Lung (tissue), 12 donors: Measurements from ENCODE around the gene KCNH4. TPM values are rescaled to one million over a fixed set of nuclear protein-coding genes. Genes with fewer than 3 reads are reported as not detected.

Source experiments
- ATAC-seq: fragments of 200-7000 bp; cut with Tn5 transposase; one replicate; pipeline ENCODE4 v1.9.1; 2020; ENCODE audit warnings: moderate number of reproducible peaks; ENCODE audit not compliant: insufficient read depth, low FRiP score
- DNase-seq, 3 donors: peaks; one replicate each; pipeline ENCODE4 v3.0.0-alpha.2; 2013 to 2017
- H3K27ac ChIP-seq, 2 donors: one replicate each; pipeline ENCODE4 v1.5.1; 2013; ENCODE audit warnings: mild to moderate bottlenecking in 2 of 2, moderate library complexity in 2 of 2, control low read depth in 1 of 2, inconsistent platforms in 1 of 2, low read depth in 1 of 2, low read length in 1 of 2
- H3K27me3 ChIP-seq, 3 donors: one replicate each; pipeline ENCODE4 v1.5.1; 2013; ENCODE audit warnings: low read length in 2 of 3; ENCODE audit not compliant: control insufficient read depth in 3 of 3, insufficient read depth in 3 of 3
- H3K36me3 ChIP-seq, 4 donors: one replicate each; pipeline ENCODE4 v1.5.1; 2013; ENCODE audit warnings: low read length in 4 of 4, mild to moderate bottlenecking in 1 of 4, moderate library complexity in 1 of 4; ENCODE audit not compliant: control insufficient read depth in 4 of 4, insufficient read depth in 4 of 4
- H3K4me1 ChIP-seq, 5 donors: one replicate each; pipeline ENCODE4 v1.5.1; 2013; ENCODE audit warnings: low read length in 5 of 5, mild to moderate bottlenecking in 2 of 5, moderate library complexity in 1 of 5; ENCODE audit not compliant: control insufficient read depth in 5 of 5, insufficient read depth in 5 of 5
- H3K4me3 ChIP-seq: one replicate; pipeline ENCODE4 v1.5.1; 2013; ENCODE audit warnings: mild to moderate bottlenecking, control low read depth, moderate library complexity
- H3K9ac ChIP-seq, 2 donors: one replicate each; pipeline ENCODE4 v1.5.1; 2013; ENCODE audit warnings: low read length in 2 of 2, control low read depth in 1 of 2; ENCODE audit not compliant: insufficient read depth in 1 of 2
- H3K9me3 ChIP-seq, 4 donors: one replicate each; pipeline ENCODE4 v1.5.1; 2013; ENCODE audit warnings: low read length in 3 of 4, mild to moderate bottlenecking in 1 of 4, moderate library complexity in 1 of 4; ENCODE audit not compliant: control insufficient read depth in 4 of 4, insufficient read depth in 3 of 4
- WGBS, 2 donors: extraction: QIAGEN DNeasy Blood & Tissue Kit; methylation state at CpG; one replicate each; pipeline ENCODE4 v1.1.7; 2013; 5-methylcytosine and 5-hydroxymethylcytosine counted together
- polyA plus RNA-seq, 2 donors: library from polyadenylated mRNA; stranded (reverse); fragments of 200-250 nt; gene quantifications; one replicate each; pipeline ENCODE4 v1.2.1, GENCODE V29; 2013
- total RNA-seq, 2 donors: library from RNA; depleted of rRNA in 1 of 2; stranded (reverse); fragments of >200 nt in 1 of 2; gene quantifications; one replicate each; pipeline ENCODE4 v1.2.1, GENCODE V29; 2014 to 2021
- TF ChIP-seq, protein P1 (sequence below): IDR thresholded peaks from 2 replicates; pipeline ENCODE4 v1.5.1; 2012; ENCODE audit warnings: mild to moderate bottlenecking; ENCODE audit errors: control extremely low read depth, extremely low read depth
- donor health status: control.
- donor health status: control.
- donor health status: Bipolar disorder and iron deficiency.
- donor health status: healthy.
- donor health status: DM: yes; HTN: yes; CAD: no.

Gene KCNH4
- total and polyA plus RNA-seq, 4 donors, result 0.04 to 0.57 (median 0.21) TPM

DNA sequence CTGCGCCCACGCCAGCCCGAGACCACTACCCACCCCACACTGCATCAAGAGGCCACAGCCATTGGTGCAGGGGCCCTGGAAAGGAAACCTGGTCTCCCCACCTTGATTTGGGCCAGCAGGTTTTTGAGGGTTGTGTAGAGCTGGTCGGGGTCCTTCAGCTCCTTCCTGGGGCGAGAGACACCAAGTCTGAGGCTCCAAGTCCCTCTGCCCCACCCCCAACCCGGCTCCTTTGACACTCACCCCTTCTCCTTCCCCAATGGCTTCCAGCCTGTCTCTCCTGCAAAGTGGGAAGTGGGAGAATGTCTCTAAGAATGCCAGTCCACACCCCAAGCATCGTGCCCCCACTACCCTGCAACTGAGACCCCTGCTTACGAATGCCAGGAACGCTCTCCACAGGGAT is 66.8 kb downstream of the KCNH4 start:
- Histone ChIP-seq H3K4me3 (no peak overlapping the region), H3K36me3 (peaks cover 0 to 22% (median 14%) of the 10 kb centered on the region in 4 donors), H3K27ac (no peak overlapping the region), H3K9ac (no peak overlapping the region), H3K4me1 (peaks cover 0 to 17% (median 6%) of the 10 kb centered on the region in 5 donors), H3K9me3 (no peaks in the 10 kb centered on the region), H3K27me3 (no peaks in the 10 kb centered on the region)
- no peak for DNase-seq
- WGBS, 2 donors, result 93 to 97% methylated on average over 9 of the region's 9 CpGs
- TF ChIP-seq, protein P1, sequence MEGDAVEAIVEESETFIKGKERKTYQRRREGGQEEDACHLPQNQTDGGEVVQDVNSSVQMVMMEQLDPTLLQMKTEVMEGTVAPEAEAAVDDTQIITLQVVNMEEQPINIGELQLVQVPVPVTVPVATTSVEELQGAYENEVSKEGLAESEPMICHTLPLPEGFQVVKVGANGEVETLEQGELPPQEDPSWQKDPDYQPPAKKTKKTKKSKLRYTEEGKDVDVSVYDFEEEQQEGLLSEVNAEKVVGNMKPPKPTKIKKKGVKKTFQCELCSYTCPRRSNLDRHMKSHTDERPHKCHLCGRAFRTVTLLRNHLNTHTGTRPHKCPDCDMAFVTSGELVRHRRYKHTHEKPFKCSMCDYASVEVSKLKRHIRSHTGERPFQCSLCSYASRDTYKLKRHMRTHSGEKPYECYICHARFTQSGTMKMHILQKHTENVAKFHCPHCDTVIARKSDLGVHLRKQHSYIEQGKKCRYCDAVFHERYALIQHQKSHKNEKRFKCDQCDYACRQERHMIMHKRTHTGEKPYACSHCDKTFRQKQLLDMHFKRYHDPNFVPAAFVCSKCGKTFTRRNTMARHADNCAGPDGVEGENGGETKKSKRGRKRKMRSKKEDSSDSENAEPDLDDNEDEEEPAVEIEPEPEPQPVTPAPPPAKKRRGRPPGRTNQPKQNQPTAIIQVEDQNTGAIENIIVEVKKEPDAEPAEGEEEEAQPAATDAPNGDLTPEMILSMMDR, result no peak
- ATAC-seq, result no peak

DNA sequence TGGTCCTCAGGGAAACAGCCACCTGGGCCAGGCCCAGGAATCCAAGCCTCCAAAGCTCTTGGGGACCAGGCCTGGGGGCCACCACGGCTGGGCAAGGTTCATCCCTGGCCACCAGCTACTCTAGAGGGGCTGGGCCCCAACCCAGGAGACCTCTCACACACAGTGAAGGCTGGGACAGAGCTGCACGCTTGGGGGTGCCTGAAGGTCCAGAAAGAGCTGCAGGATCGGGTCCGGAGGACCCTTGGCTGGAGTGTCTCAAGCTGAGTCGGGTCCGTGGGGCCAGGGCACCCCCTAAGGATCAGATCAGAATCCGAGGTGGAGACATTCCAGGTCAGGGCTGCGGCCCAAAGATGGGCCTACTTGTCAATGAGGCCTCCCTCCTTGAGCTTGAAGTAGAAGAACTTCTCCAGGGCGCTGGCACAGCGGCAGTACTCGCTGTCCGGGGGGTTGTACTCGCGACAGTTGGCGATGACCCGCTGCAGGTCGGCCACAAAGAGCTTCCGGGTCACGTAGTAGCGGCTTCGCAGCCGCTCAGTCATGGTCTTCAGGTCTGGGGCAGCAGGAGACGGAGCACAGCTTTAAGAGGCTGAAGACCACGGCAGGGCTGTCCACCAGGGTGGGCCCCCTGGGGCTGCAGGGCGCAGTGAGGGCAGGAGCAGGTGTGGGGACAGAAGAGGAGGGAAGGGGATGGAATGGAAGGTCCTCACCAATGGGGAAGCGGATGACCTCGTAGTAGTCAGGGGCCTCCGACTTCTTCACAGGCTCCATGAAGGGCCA is 67.5 kb downstream of the KCNH4 start:
- H3K9ac ChIP-seq, result peak overlapping the region in 1 of 2 donors; percentile 91
- ATAC-seq (no peak), DNase-seq (no peak)
- H3K4me1 ChIP-seq, result peaks cover 0 to 17% (median 6%) of the 10 kb centered on the region in 5 donors
- H3K27ac ChIP-seq, result peak overlapping the region in 1 of 2 donors; percentile 95
- TF ChIP-seq, protein P1, result no peak
- H3K4me3 ChIP-seq, result no peak overlapping the region
- 91 to 94% methylated on average over 28 of the region's 28 CpGs for WGBS, 2 donors
- H3K36me3 ChIP-seq, result peaks cover 0 to 20% (median 12%) of the 10 kb centered on the region in 4 donors
- H3K27me3 ChIP-seq, result no peaks in the 10 kb centered on the region
- H3K9me3 ChIP-seq, result no peaks in the 10 kb centered on the region

DNA sequence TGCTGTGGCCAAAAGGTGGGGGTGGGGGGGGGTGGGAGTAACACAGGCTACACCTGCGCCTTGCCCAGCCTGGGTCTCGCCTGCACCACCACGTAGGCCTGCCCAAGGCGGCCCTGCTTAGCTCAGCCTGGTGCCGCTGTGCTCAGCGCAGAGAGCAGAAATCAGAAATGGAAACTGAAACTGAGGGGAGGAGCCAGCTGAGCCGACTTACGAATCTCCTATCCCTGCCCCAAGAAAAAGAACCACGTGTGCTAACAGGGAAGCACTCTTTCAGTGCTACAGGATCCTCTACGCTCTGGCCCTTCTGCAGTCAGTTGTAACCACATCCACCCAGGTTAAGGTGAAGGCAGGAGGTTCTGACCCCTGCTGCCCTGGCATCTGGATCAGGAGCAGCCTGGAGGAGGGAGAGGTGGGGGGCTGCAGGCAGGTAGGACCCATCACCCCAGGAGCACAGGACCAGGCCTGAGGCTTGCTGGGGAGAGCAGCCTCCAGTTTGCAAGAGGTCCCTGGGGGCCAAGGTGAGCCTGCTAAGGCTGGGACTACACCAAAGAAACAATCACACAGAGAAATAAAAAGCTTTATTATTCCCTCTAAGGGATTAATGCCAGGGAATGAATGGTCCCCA is 68.3 kb downstream of the KCNH4 start, which contains the start of gene DHX58:
DHX58 (minus strand) TSS at position 163 of the 625 bp plus-strand sequence. CDS start 822 bp downstream, outside the sequence.
- WGBS, 2 donors, result 0 to 1% methylated on average over 10 of the region's 10 CpGs
- Histone ChIP-seq H3K36me3 (peaks cover 0 to 20% (median 12%) of the 10 kb centered on the region in 4 donors), H3K9me3 (no peaks in the 10 kb centered on the region)

More for the DNA sequence above, 68.3 kb downstream of the KCNH4 start, which contains the start of gene DHX58:
- Histone ChIP-seq H3K4me3 (peak within 1 kb of the TSS; percentile 53), H3K4me1 (peaks cover 0 to 17% (median 6%) of the 10 kb centered on the region in 5 donors), H3K9ac (peak within 1 kb of the TSS; percentile 56 to 91), H3K27ac (peak within 1 kb of the TSS; percentile 57 to 95), H3K27me3 (no peaks in the 10 kb centered on the region)
- ATAC-seq (peak; percentile 79), DNase-seq (peak; percentile 77 to 93 (median 87))
- TF ChIP-seq, protein P1, result no peak
